ENCODE measurements around the gene EPYC. TPM values are rescaled to one million over a fixed set of nuclear protein-coding genes. Genes with fewer than 3 reads are reported as not detected.

EPYC gene
- total RNA-seq, 4 donors from 2014 or later: not detected

DNA sequence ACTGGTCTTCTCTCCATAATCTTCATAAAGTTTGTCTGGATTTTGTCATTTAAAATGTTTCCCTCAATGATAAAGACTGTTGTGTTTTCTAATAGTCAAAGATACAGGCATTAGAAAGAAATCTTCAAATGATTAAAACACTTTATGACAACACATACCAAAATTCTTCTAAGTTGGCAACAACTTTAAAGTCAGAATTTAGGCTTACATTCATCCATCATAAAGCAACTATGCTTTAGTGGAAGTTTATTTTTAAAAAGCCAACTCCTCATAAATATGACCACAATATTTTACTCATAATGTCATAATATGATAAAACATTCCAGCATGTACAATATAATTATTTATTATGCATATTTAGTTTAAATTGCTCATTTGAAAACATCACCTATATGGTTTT, 32.5 kb downstream of the EPYC start:
- no peak for TF ChIP-seq POLR2A (IDR thresholded peaks at IDR 0.05)
- no peak for TF ChIP-seq CTCF (IDR thresholded peaks at IDR 0.05)
- Histone ChIP-seq H3K4me3 (no peak overlapping the region), H3K36me3 (no peaks in the 10 kb centered on the region), H3K9me3 (no peaks in the 10 kb centered on the region), H3K4me1 (no peaks in the 10 kb centered on the region), H3K27ac (no peak overlapping the region), H3K27me3 (no peaks in the 10 kb centered on the region)
- DNase-seq: no peak

GRCh38 chr12:90970911-90971310, 33.9 kb downstream of the EPYC start:
- TF ChIP-seq POLR2A (IDR thresholded peaks at IDR 0.05) (no peak), CTCF (IDR thresholded peaks at IDR 0.05) (no peak)
- no peak overlapping the region for H3K27ac ChIP-seq
- H3K27me3 ChIP-seq: no peaks in the 10 kb centered on the region
- no peaks in the 10 kb centered on the region for H3K4me1 ChIP-seq
- no peak overlapping the region for H3K4me3 ChIP-seq
- no peaks in the 10 kb centered on the region for H3K36me3 ChIP-seq
- H3K9me3 ChIP-seq: no peaks in the 10 kb centered on the region
- no peak for DNase-seq

DNA sequence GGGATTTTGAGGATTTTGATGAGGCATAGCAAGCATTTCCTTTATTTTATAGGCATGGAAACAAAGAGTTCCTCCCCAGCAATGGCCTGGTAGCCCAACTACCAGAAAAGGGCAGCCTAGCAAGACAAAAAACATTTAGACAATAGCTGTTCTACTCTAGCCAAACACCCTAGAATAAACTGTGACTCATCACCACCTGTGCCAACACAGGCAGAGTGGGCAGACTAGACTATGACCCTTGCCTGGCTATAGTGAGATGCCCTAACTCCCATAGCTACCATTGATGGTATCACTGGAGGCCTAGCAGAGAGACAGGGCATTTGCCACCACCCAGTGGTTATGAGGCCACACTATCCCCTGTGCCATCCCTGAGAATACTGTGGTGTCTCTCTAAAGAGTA, 34.3 kb downstream of the EPYC start:
- Histone ChIP-seq H3K4me3 (no peak overlapping the region), H3K27ac (no peak overlapping the region), H3K36me3 (no peaks in the 10 kb centered on the region), H3K4me1 (no peaks in the 10 kb centered on the region), H3K27me3 (no peaks in the 10 kb centered on the region), H3K9me3 (no peaks in the 10 kb centered on the region)
- no peak for DNase-seq
- TF ChIP-seq CTCF (IDR thresholded peaks at IDR 0.05) (no peak), POLR2A (IDR thresholded peaks at IDR 0.05) (no peak)

DNA sequence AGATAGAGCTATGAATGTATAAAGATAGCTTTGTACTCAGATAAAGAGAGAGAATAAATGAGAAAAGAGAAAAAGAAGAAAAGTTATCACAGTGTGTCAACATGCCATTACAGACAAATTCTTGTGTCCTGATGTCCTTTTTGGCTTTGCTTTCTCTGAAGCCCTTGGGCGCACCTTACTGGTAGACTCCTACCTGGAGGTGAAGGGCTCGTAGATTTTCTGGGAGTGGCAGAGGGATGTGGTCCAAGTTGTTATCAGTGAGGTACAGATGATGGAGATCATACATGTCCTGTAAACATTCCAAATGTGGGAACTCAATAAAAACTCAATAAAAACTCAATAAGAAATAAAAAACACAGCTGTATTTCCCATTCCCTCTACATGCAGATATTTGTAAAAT, 34.9 kb downstream of the EPYC start:
- TF ChIP-seq CTCF (IDR thresholded peaks at IDR 0.05) (no peak), POLR2A (IDR thresholded peaks at IDR 0.05) (no peak)
- H3K27me3 ChIP-seq: no peaks in the 10 kb centered on the region
- DNase-seq: no peak
- H3K4me1 ChIP-seq: no peaks in the 10 kb centered on the region
- H3K36me3 ChIP-seq: no peaks in the 10 kb centered on the region
- no peak overlapping the region for H3K4me3 ChIP-seq
- no peaks in the 10 kb centered on the region for H3K9me3 ChIP-seq
- H3K27ac ChIP-seq: no peak overlapping the region

DNA sequence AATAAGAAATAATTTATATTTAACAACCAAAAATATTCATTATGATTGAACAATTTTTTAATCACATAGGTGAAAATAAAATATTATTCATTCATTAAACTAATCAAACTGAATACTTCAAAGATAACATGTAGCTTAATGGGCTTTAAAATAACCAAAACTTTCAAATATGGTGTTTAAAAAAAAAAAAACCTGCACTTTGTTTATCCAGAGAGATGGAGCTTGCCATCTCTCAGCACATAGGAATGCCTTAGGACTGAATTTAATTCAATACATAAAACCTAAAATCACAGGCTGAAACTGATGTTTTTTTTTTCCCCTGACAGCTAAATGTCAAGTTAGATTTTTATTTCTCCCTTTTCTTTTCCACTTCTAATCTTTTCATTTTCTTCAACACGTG, 35.4 kb downstream of the EPYC start:
- TF ChIP-seq POLR2A (IDR thresholded peaks at IDR 0.05) (no peak), CTCF (IDR thresholded peaks at IDR 0.05) (no peak)

GRCh38 chr12:90965204-90965603, 39.6 kb downstream of the EPYC start:
- no peaks in the 10 kb centered on the region for H3K36me3 ChIP-seq
- DNase-seq: no peak
- H3K27ac ChIP-seq: no peak overlapping the region
- H3K9me3 ChIP-seq: no peaks in the 10 kb centered on the region
- TF ChIP-seq CTCF (IDR thresholded peaks at IDR 0.05): no peak
- no peak for TF ChIP-seq POLR2A (IDR thresholded peaks at IDR 0.05)
- H3K4me3 ChIP-seq: no peak overlapping the region
- no peaks in the 10 kb centered on the region for H3K27me3 ChIP-seq
- H3K4me1 ChIP-seq: no peaks in the 10 kb centered on the region

More for the DNA sequence above, 35.4 kb downstream of the EPYC start:
- no peaks in the 10 kb centered on the region for H3K36me3 ChIP-seq
- no peak overlapping the region for H3K4me3 ChIP-seq
- H3K4me1 ChIP-seq: no peaks in the 10 kb centered on the region
- H3K27ac ChIP-seq: no peak overlapping the region
- no peak for DNase-seq
- H3K27me3 ChIP-seq: no peaks in the 10 kb centered on the region
- no peaks in the 10 kb centered on the region for H3K9me3 ChIP-seq
